GM21723 (cell line): ENCODE measurements around the gene HLA-DPA1.

Experiments used
- ATAC-seq: cut with Tn5 transposase; IDR thresholded peaks from one replicate; pipeline ENCODE4 v1.9.1; 2021; ENCODE audit warnings: mild to moderate bottlenecking, moderate library complexity; ENCODE audit not compliant: unreplicated experiment

HLA-DPA1 gene

DNA sequence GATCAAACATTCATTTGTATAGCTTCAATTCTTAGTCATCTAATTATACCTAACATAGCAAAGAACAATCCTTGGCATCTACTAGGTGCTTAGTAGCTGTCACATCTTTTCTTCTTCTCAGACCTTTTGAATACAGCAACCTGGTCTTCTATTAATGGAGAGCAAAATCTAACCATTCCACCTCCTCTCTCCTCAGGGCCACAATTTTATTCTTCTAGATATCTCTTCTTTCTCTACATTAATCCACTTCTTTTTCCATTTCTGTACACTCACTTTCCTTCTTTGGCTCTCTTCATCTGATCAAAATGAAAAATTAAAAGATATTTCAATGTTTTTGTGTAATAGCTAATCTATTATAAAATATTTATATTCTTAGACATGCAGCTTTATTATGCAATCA, 55.0 kb downstream of the HLA-DPA1 start:
- no peak for ATAC-seq

DNA sequence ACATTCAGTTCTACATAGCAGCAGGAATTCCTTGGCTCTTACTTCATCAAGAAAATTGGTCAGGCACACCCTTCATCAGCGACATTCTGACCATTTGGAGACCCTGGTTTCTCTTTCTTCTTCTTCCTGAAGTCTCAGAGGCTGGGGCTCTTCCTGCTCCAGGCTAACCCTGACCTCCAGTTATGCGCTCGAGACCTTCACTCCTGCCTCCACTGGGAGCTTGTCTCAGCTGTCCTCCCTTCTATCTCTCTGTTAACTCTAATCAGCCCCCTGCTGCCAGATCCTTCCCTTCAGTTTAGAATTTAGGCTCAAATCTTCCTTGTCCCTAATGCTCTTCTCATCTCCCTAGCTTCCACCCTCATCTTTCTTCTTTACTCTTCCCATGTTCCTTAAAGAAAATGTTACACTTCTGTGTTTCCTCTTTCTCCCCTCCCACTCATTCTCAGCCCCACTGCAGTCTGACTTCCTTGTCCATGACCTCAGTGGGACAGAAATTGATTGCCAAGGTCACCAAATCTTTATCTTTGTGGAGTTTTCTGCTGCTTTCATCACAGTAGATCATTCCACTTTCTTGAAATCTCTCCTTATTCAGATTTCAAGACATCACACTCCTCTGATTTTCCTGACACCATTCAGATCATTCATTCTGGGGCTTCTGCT, 55.6 kb downstream of the HLA-DPA1 start:
- no peak for ATAC-seq

DNA sequence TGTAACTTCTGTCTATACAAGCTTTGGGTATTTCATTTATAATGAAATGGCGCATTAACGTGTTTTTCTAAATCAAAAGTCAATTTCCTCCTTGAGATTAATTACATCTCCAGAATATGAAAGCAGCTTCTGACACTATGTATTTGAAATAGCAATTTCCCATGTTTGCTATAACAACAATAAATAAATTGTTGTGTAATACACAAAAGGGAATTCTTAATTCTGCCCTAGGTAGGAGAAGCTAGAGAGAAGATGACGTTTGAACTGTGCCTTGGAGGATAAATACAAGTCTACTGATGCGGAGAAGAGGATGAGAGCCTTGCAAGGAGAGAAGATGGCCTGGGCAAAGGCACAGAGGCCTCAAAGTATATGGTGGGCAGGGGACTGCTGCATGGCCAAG, 56.4 kb downstream of the HLA-DPA1 start:
- no peak for ATAC-seq

DNA sequence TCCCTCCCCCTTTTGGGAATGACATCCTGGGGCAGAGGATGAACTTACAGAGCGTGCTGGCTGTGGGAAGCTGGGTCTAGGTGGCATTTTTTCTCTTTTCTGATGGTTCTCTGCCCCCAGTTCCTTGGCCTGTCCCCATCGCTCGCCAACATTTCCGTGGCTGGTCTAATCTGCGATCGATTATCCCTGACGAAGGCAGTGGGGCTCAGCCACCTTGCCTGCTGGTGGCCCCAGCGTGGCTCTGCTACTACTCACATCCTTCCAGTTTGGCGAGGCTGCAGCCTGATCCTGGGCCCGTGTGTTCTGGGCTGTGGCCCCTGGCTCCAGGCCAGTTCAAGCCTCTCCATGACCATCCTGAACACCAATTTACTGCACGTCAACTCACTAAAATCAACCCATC, 57.7 kb downstream of the HLA-DPA1 start:
- no peak for ATAC-seq

DNA sequence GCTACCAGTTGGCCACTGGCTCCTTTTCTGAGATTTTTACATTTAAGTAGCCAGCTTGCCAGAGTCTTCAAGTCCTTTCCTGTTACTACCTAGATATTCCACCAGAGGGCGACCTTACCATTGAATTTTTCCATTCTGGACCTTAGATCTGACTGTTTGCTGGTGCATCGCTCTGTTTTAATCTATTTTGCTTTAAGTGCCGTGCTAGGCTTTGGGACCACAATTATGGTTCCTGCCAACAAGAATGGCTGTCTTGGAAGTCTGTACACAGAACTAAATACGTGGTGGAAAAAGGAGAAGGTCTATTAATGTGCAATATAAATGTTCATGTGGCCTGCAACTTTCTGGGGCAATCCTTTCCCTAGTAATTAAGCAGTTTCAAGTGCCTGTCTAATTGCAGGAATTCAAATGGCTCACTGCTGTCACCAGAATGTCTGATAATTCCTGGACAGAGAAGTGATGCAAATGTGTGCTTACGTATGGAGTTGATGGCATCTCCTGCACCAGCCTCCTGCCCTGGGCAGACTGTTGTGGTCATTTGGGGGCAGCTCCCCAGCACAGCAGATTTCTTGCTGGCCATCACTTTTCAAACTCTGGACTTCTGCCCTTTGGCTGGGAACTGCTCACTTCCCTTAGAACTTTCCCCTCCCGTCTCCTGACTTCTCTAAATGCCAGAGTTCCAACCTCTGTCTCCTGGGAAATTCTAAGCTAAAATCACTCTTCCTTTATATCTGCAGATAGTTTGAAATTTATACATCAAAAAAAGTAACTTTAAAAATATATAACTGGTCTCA, 58.4 kb downstream of the HLA-DPA1 start:
- no peak for ATAC-seq
